Effector memory CD8-positive, alpha-beta T cell (primary cell): ENCODE data around the gene CRABP1.

Experiments used
- ATAC-seq: fragments of 150-1000 bp; cut with Tn5 transposase; replicated peaks from 2 replicates; pipeline ENCODE4 v1.10.0; 2021; ENCODE audit warnings: mild to moderate bottlenecking, moderate library complexity
- DNase-seq, 3 experiments: peaks; one replicate each; pipeline ENCODE4 v3.0.0; 2021
- H3K27ac Mint-ChIP-seq, 2 donors: one replicate each; pipeline ENCODE4 v1.8.0; 2022; ENCODE audit warnings: mild to moderate bottlenecking in 2 of 2, mixed read lengths in 2 of 2, moderate library complexity in 2 of 2
- H3K27me3 Mint-ChIP-seq, 2 donors: one replicate each; pipeline ENCODE4 v1.8.0; 2022; ENCODE audit warnings: mixed read lengths in 2 of 2
- H3K36me3 Mint-ChIP-seq: one replicate; pipeline ENCODE4 v1.8.0; 2022; ENCODE audit warnings: mild to moderate bottlenecking, moderate library complexity, mixed read lengths; ENCODE audit not compliant: insufficient read depth
- H3K4me1 Mint-ChIP-seq, 2 donors: one replicate each; pipeline ENCODE4 v1.8.0; 2022; ENCODE audit warnings: low read depth in 2 of 2, mixed read lengths in 2 of 2
- H3K4me3 Mint-ChIP-seq, 2 donors: one replicate each; pipeline ENCODE4 v1.8.0; 2022; ENCODE audit warnings: mild to moderate bottlenecking in 2 of 2, mixed read lengths in 2 of 2, moderate library complexity in 2 of 2
- H3K9me3 Mint-ChIP-seq, 2 donors: one replicate each; pipeline ENCODE4 v1.8.0; 2022; ENCODE audit warnings: mixed read lengths in 2 of 2
- total RNA-seq, 9 experiments: gene quantifications; one replicate each; lab custom pipeline; 2026; lab: John Stamatoyannopoulos, UW

CRABP1 gene
- 0 reads per million in 9 experiments for total RNA-seq

- no peak for DNase-seq
- Mint-ChIP-seq H3K27me3 (peaks cover 32 to 66% of the 10 kb centered on the region in 2 donors), H3K27ac (no peak within 1 kb of the TSS), H3K36me3 (no peaks in the 10 kb centered on the region), H3K9me3 (no peaks in the 10 kb centered on the region), H3K4me3 (no peak within 1 kb of the TSS), H3K4me1 (no peaks in the 10 kb centered on the region)
- ATAC-seq = no peak
Measured at GRCh38 chr15:78340231-78341056, at the start of gene CRABP1. CRABP1 (plus strand) TSS chr15:78340353; CDS start chr15:78340429, 76 bp downstream.

- Mint-ChIP-seq H3K27ac (no peak overlapping the region), H3K4me3 (no peak overlapping the region), H3K27me3 (no peaks in the 10 kb centered on the region), H3K9me3 (no peaks in the 10 kb centered on the region), H3K36me3 (peaks cover 33% of the 10 kb centered on the region), H3K4me1 (peaks cover 0 to 2% of the 10 kb centered on the region in 2 donors)
- DNase-seq (no peak), ATAC-seq (no peak)
Measured at GRCh38 chr15:78291052-78291451, 49.1 kb upstream of the CRABP1 start.

- ATAC-seq (no peak), DNase-seq (no peak)
- Mint-ChIP-seq H3K4me3 (no peak overlapping the region), H3K27me3 (no peaks in the 10 kb centered on the region), H3K9me3 (no peaks in the 10 kb centered on the region), H3K4me1 (no peaks in the 10 kb centered on the region), H3K36me3 (peaks cover 27% of the 10 kb centered on the region), H3K27ac (no peak overlapping the region)
Measured at GRCh38 chr15:78291698-78292097, 48.5 kb upstream of the CRABP1 start.

GRCh38 chr15:78292219-78292618 lies 47.9 kb upstream of the CRABP1 start:
- H3K36me3 Mint-ChIP-seq = peaks cover 27% of the 10 kb centered on the region

GRCh38 chr15:78299101-78299930 lies 40.8 kb upstream of the CRABP1 start, which contains the start of gene SKIC8:
SKIC8 (minus strand) TSS chr15:78299609; CDS start chr15:78295686, 3,923 bp downstream.
- Mint-ChIP-seq H3K36me3 (peaks cover 12% of the 10 kb centered on the region), H3K27me3 (peaks cover 0 to 3% of the 10 kb centered on the region in 2 donors), H3K4me3 (peak within 1 kb of the TSS; percentile 93 to 98), H3K27ac (peak within 1 kb of the TSS; percentile 94 to 97), H3K4me1 (peaks cover 12 to 14% of the 10 kb centered on the region in 2 donors), H3K9me3 (no peaks in the 10 kb centered on the region)
- peak; percentile 83 to 89 (median 87) for DNase-seq
- peak; percentile 96 for ATAC-seq

More at GRCh38 chr15:78292219-78292618, 47.9 kb upstream of the CRABP1 start:
- H3K27ac Mint-ChIP-seq = no peak overlapping the region
- no peak overlapping the region for H3K4me3 Mint-ChIP-seq
- H3K9me3 Mint-ChIP-seq = no peaks in the 10 kb centered on the region
- H3K4me1 Mint-ChIP-seq = no peaks in the 10 kb centered on the region
- DNase-seq = no peak
- no peaks in the 10 kb centered on the region for H3K27me3 Mint-ChIP-seq
- ATAC-seq = no peak

GRCh38 chr15:78301326-78301725 lies 38.8 kb upstream of the CRABP1 start:
- Mint-ChIP-seq H3K4me3 (no peak overlapping the region), H3K27me3 (peaks cover 0 to 14% of the 10 kb centered on the region in 2 donors), H3K36me3 (peaks cover 8% of the 10 kb centered on the region), H3K27ac (peak overlapping the region; percentile 2 to 36), H3K4me1 (peaks cover 12 to 14% of the 10 kb centered on the region in 2 donors), H3K9me3 (no peaks in the 10 kb centered on the region)
- ATAC-seq = no peak
- DNase-seq = no peak

- H3K4me1 Mint-ChIP-seq = peaks cover 12 to 14% of the 10 kb centered on the region in 2 donors
- H3K9me3 Mint-ChIP-seq = no peaks in the 10 kb centered on the region
- ATAC-seq (no peak), DNase-seq (no peak)
- no peak overlapping the region for H3K4me3 Mint-ChIP-seq
- peak overlapping the region in 1 of 2 donors; percentile 36 for H3K27ac Mint-ChIP-seq
- H3K36me3 Mint-ChIP-seq = peaks cover 8% of the 10 kb centered on the region
- H3K27me3 Mint-ChIP-seq = peaks cover 0 to 19% of the 10 kb centered on the region in 2 donors
Measured at GRCh38 chr15:78301828-78302227, 38.3 kb upstream of the CRABP1 start.

- H3K36me3 Mint-ChIP-seq = peaks cover 8% of the 10 kb centered on the region
- H3K4me1 Mint-ChIP-seq = peaks cover 12 to 14% of the 10 kb centered on the region in 2 donors
- no peak overlapping the region for H3K4me3 Mint-ChIP-seq
- H3K27ac Mint-ChIP-seq = no peak overlapping the region
- ATAC-seq (no peak), DNase-seq (no peak)
- H3K9me3 Mint-ChIP-seq = no peaks in the 10 kb centered on the region
- H3K27me3 Mint-ChIP-seq = peaks cover under 1 to 26% of the 10 kb centered on the region in 2 donors
Measured at GRCh38 chr15:78302579-78303312, 37.4 kb upstream of the CRABP1 start.

GRCh38 chr15:78304216-78305066 lies 35.7 kb upstream of the CRABP1 start:
- no peak overlapping the region for H3K27ac Mint-ChIP-seq
- peaks cover 1 to 6% of the 10 kb centered on the region in 2 donors for H3K4me1 Mint-ChIP-seq
- ATAC-seq = no peak
- H3K36me3 Mint-ChIP-seq = peaks cover 6% of the 10 kb centered on the region
- no peaks in the 10 kb centered on the region for H3K9me3 Mint-ChIP-seq
- H3K27me3 Mint-ChIP-seq = peaks cover 11 to 43% of the 10 kb centered on the region in 2 donors
- no peak overlapping the region for H3K4me3 Mint-ChIP-seq
- no peak for DNase-seq

- DNase-seq = no peak
- no peaks in the 10 kb centered on the region for H3K9me3 Mint-ChIP-seq
- no peak for ATAC-seq
- no peak overlapping the region for H3K4me3 Mint-ChIP-seq
- no peak overlapping the region for H3K27ac Mint-ChIP-seq
- no peaks in the 10 kb centered on the region for H3K4me1 Mint-ChIP-seq
- H3K36me3 Mint-ChIP-seq = no peaks in the 10 kb centered on the region
- peaks cover 13 to 45% of the 10 kb centered on the region in 2 donors for H3K27me3 Mint-ChIP-seq
Measured at GRCh38 chr15:78306176-78306774, 33.9 kb upstream of the CRABP1 start.

GRCh38 chr15:78307976-78308375 lies 32.2 kb upstream of the CRABP1 start:
- Mint-ChIP-seq H3K9me3 (no peaks in the 10 kb centered on the region), H3K36me3 (no peaks in the 10 kb centered on the region), H3K4me3 (no peak overlapping the region), H3K27ac (no peak overlapping the region), H3K4me1 (no peaks in the 10 kb centered on the region), H3K27me3 (peaks cover 19 to 57% of the 10 kb centered on the region in 2 donors)
- no peak for DNase-seq
- no peak for ATAC-seq

GRCh38 chr15:78308422-78309032 lies 31.6 kb upstream of the CRABP1 start:
- Mint-ChIP-seq H3K27ac (no peak overlapping the region), H3K36me3 (no peaks in the 10 kb centered on the region), H3K4me3 (no peak overlapping the region), H3K4me1 (no peaks in the 10 kb centered on the region), H3K27me3 (peaks cover 24 to 63% of the 10 kb centered on the region in 2 donors), H3K9me3 (no peaks in the 10 kb centered on the region)
- ATAC-seq = peak; percentile 59
- peak in 2 of 3 experiments; percentile 24 for DNase-seq
